SJSA1 (cell line): ENCODE measurements around the gene SORBS1. TPM values are rescaled to one million over a fixed set of nuclear protein-coding genes. Genes with fewer than 3 reads are reported as not detected.

Experiments
- DNase-seq, 2 experiments: peaks; one replicate each; pipeline ENCODE4 v3.0.0-alpha.2; 2015 to 2020; ENCODE audit warnings: low spot score in 2 of 2, low read depth in 1 of 2
- H3K27ac ChIP-seq: fragments of 250-450 bp; sonication (Bioruptor Pico); 2 replicates; pipeline ENCODE4 v1.5.1; 2020; ENCODE audit warnings: mild to moderate bottlenecking, moderate library complexity
- H3K27me3 ChIP-seq: fragments of 250-450 bp; sonication (Bioruptor Pico); replicated peaks from 2 replicates; pipeline ENCODE4 v1.5.1; 2020; ENCODE audit warnings: mild to moderate bottlenecking, moderate library complexity
- H3K36me3 ChIP-seq: fragments of 250-450 bp; sonication (Bioruptor Pico); 2 replicates; pipeline ENCODE4 v1.5.1; 2020; ENCODE audit warnings: mild to moderate bottlenecking
- H3K4me1 ChIP-seq: fragments of 250-450 bp; sonication (Bioruptor Pico); replicated peaks from 2 replicates; pipeline ENCODE4 v1.6.1; 2021; ENCODE audit warnings: mild to moderate bottlenecking
- H3K4me3 ChIP-seq: fragments of 250-450 bp; sonication (Bioruptor Pico); 2 replicates; pipeline ENCODE4 v1.5.1; 2020; ENCODE audit warnings: mild to moderate bottlenecking
- H3K9me3 ChIP-seq: fragments of 250-450 bp; sonication (Bioruptor Pico); replicated peaks from 2 replicates; pipeline ENCODE4 v1.5.1; 2020; ENCODE audit warnings: mild to moderate bottlenecking
- total RNA-seq: library from RNA; depleted of rRNA; stranded (reverse); fragments of >200 nt; shearing (Covaris generic); gene quantifications from 2 replicates; pipeline ENCODE4 v1.2.3, GENCODE V29; 2014

Gene SORBS1
- total RNA-seq, 1 experiment from 2014 or later, result 2.9 TPM

- H3K27me3 ChIP-seq, result no peaks in the 10 kb centered on the region
- H3K36me3 ChIP-seq, result no peaks in the 10 kb centered on the region
- H3K4me3 ChIP-seq, result no peak overlapping the region
- no peaks in the 10 kb centered on the region; the same call in 1 of the 2 replicates for H3K4me1 ChIP-seq
- no peak overlapping the region for H3K27ac ChIP-seq
- no peak for DNase-seq
- no peaks in the 10 kb centered on the region for H3K9me3 ChIP-seq
Measured at GRCh38 chr10:95531058-95531809, 29.9 kb downstream of the SORBS1 start.

DNA sequence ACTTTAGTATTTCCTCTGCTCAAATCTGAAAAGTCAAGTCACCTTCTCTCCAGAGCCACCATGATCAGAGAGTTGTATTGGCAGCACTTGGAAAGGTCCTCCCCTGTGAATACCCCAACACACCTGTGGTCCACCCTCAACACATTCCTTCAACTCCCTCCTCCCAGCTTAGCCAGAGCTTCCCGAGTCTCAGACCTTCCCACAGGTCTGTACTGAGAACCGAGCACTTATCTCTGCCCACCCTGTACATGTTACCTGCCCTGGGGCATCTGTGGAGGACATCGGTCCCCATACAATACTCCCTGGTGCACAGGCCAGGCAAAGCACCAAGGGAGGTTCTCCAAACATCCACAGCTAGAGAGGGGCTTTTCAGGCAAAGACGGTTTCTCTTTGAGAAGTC lies 30.6 kb downstream of the SORBS1 start:
- Histone ChIP-seq H3K9me3 (no peaks in the 10 kb centered on the region), H3K36me3 (no peaks in the 10 kb centered on the region), H3K4me1 (no peaks in the 10 kb centered on the region), H3K27me3 (no peaks in the 10 kb centered on the region), H3K4me3 (no peak overlapping the region), H3K27ac (no peak overlapping the region)
- no peak for DNase-seq

- Histone ChIP-seq H3K27ac (no peak overlapping the region), H3K4me1 (no peaks in the 10 kb centered on the region), H3K4me3 (no peak overlapping the region), H3K36me3 (no peaks in the 10 kb centered on the region), H3K9me3 (no peaks in the 10 kb centered on the region), H3K27me3 (no peaks in the 10 kb centered on the region)
- no peak for DNase-seq
Measured at GRCh38 chr10:95530029-95530428, 31.1 kb downstream of the SORBS1 start.

GRCh38 chr10:95526044-95526443 lies 35.1 kb downstream of the SORBS1 start:
- Histone ChIP-seq H3K9me3 (no peaks in the 10 kb centered on the region), H3K36me3 (no peaks in the 10 kb centered on the region), H3K27me3 (0 out of 2 replicates have a peak, but pooled peaks cover 3% of the 10 kb centered on the region), H3K4me1 (no peaks in the 10 kb centered on the region), H3K27ac (no peak overlapping the region), H3K4me3 (no peak overlapping the region)
- no peak for DNase-seq

GRCh38 chr10:95525033-95525418 lies 36.1 kb downstream of the SORBS1 start:
- 0 out of 2 replicates have a peak, but pooled peaks cover 3% of the 10 kb centered on the region for H3K27me3 ChIP-seq

GRCh38 chr10:95524358-95525032 lies 36.7 kb downstream of the SORBS1 start:
- Histone ChIP-seq H3K27ac (no peak overlapping the region), H3K36me3 (no peaks in the 10 kb centered on the region)
- DNase-seq, result no peak

More at GRCh38 chr10:95525033-95525418, 36.1 kb downstream of the SORBS1 start:
- Histone ChIP-seq H3K4me1 (no peaks in the 10 kb centered on the region), H3K36me3 (no peaks in the 10 kb centered on the region), H3K9me3 (no peaks in the 10 kb centered on the region), H3K27ac (no peak overlapping the region), H3K4me3 (no peak overlapping the region)
- DNase-seq, result no peak

DNA sequence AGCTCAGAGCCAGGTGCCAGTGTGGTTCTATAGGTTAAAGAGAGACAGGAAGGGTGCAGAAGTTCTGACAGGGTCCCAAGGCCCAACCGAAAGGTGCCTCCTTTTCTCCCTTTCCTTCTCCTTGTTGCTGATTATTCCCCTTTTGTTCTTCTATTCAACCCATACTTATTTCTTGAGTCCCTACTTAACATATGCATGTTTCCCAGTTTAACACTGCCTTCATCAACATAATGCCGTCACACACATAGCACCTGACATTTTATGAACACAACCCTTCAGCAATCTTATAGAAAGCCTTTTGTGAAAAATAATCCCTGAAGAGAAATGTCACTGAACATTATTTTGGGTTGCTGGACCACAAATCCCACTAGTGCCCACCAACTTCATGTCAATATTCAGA lies 39.1 kb downstream of the SORBS1 start:
- H3K36me3 ChIP-seq, result no peaks in the 10 kb centered on the region
- H3K27me3 ChIP-seq, result 0 out of 2 replicates have a peak, but pooled peaks cover 3% of the 10 kb centered on the region
- H3K9me3 ChIP-seq, result no peaks in the 10 kb centered on the region
- DNase-seq, result no peak
- no peak overlapping the region for H3K4me3 ChIP-seq
- H3K4me1 ChIP-seq, result no peaks in the 10 kb centered on the region
- H3K27ac ChIP-seq, result no peak overlapping the region

More at GRCh38 chr10:95524358-95525032, 36.7 kb downstream of the SORBS1 start:
- H3K27me3 ChIP-seq, result 0 out of 2 replicates have a peak, but pooled peaks cover 3% of the 10 kb centered on the region
- no peak overlapping the region for H3K4me3 ChIP-seq
- H3K4me1 ChIP-seq, result no peaks in the 10 kb centered on the region
- H3K9me3 ChIP-seq, result no peaks in the 10 kb centered on the region

- Histone ChIP-seq H3K9me3 (no peaks in the 10 kb centered on the region), H3K4me3 (no peak overlapping the region), H3K4me1 (no peaks in the 10 kb centered on the region), H3K27ac (no peak overlapping the region), H3K27me3 (0 out of 2 replicates have a peak, but pooled peaks cover 3% of the 10 kb centered on the region), H3K36me3 (no peaks in the 10 kb centered on the region)
- DNase-seq, result no peak
Measured at GRCh38 chr10:95520617-95521016, 40.6 kb downstream of the SORBS1 start.

DNA sequence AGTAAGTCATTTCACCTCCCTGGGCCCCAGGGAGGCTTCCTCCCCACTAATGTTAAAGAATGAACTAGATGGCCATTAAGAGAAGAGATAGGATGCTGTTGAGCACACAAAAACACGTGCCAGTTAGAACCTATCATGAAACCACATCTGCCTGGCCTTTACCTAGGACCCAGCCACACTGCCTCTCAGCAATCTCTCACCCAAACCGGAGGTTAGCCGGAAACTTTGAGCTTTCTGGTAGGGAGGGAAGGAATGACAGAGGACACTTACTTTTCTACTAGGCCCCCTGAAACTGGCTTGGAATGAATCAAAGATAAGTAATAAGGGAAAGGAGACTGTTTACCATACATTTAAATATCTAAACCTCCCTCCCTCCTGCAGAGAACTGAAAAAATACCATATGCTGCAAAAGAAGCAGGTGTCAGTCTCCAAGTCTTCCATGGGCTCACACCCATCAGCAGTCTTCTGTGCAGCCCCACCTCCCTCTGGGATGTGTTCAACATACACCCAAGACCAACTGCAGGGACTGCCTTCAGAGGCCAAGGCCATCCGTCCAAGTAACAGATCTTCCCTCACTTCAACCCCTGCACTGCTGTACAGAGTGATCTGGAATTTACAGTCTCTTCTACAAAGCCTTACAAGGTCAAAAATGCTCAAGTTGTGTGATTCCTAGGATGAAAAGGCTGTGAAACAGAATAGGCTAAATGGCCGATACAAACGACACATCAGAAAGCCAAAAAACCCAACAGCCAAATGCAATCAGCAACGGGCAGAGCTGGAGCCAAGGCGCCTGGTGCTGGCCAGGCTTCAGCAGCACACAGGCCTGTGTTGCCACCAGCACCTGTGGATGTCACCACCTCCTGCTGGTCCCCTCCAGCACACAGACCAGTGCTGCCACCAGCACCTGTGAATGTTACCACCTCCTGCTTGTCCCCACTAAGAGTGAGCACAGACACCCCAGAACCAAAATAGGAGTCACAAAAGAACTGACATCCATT lies 42.4 kb downstream of the SORBS1 start:
- Histone ChIP-seq H3K4me3 (no peak overlapping the region), H3K4me1 (no peaks in the 10 kb centered on the region), H3K36me3 (no peaks in the 10 kb centered on the region), H3K9me3 (no peaks in the 10 kb centered on the region), H3K27me3 (0 out of 2 replicates have a peak, but pooled peaks cover 3% of the 10 kb centered on the region), H3K27ac (no peak overlapping the region)
- no peak for DNase-seq

DNA sequence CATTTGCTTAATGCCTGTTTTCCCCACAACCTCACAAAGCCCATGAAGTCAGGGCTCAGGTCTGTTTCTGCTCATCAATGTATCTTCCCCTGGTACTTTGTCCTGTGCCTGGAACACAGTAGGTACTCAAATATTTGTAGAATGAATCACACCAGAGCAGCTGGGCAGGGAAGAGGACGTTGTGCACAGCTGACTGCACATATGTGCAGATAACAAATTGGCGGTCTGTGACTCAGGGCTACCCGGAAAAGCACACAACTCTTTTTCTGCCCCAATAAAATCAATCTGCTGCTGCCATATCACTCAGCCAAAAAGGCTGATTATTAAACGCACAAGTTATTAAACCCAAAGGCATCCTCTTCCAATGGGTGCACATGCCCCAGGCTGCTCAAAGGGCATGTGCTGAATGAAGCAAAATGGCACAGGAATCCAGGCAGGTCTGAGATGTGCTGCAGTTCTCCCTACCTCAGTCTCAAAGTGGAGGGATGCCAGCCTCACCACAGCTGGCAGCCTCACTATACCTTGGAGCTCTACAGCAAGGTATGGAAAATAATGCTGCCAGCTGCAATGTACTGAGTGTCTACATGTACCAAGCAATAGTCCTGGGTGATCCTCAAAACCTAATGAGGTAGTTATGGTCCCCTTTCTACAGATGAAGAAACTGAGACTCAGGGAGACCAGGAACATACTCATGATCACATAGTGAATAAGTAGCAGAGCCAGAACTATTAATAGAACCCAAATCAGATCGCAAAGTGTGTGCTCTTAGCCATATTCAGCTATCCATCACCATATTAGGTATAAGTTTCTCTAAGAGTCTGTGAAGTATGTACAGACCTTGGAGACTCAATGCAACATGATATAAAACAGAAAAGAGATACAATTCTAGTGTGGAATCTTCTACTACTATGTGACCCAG lies 43.4 kb downstream of the SORBS1 start:
- no peaks in the 10 kb centered on the region for H3K4me1 ChIP-seq
- no peaks in the 10 kb centered on the region for H3K9me3 ChIP-seq
- H3K36me3 ChIP-seq, result no peaks in the 10 kb centered on the region
- no peaks in the 10 kb centered on the region for H3K27me3 ChIP-seq
- H3K4me3 ChIP-seq, result no peak overlapping the region
- no peak overlapping the region for H3K27ac ChIP-seq
- no peak for DNase-seq

- H3K4me1 ChIP-seq, result no peaks in the 10 kb centered on the region
- no peaks in the 10 kb centered on the region for H3K9me3 ChIP-seq
- DNase-seq, result no peak
- H3K27me3 ChIP-seq, result no peaks in the 10 kb centered on the region
- H3K27ac ChIP-seq, result no peak overlapping the region
- no peak overlapping the region for H3K4me3 ChIP-seq
- no peaks in the 10 kb centered on the region for H3K36me3 ChIP-seq
Measured at GRCh38 chr10:95516774-95517373, 44.3 kb downstream of the SORBS1 start.

DNA sequence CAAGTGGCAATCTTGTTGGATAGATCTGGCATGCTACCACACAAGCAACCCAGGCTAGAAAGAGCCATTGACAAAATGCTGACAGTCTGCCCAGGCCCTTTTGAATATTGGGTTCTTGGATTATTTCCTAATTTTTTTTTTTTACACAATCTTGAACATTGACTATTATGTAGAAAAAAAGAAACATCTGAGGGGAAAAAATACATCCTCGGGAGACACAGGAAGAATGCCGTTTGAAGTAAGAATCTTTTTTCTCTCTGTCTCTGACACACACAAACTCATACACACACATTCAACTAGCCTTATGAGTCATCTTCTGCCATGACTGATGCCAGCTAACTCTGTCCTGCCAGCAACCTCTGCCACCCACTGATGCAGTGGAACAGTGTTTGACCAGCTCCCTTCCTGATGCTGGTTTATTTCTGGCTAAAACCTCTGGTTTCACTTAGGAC lies 47.2 kb downstream of the SORBS1 start:
- DNase-seq, result no peak
- H3K9me3 ChIP-seq, result no peaks in the 10 kb centered on the region
- no peaks in the 10 kb centered on the region for H3K36me3 ChIP-seq
- no peak overlapping the region for H3K4me3 ChIP-seq
- H3K4me1 ChIP-seq, result no peaks in the 10 kb centered on the region
- no peak overlapping the region for H3K27ac ChIP-seq
- H3K27me3 ChIP-seq, result no peaks in the 10 kb centered on the region
